Loucy (cell line): Measurements from ENCODE around the gene KCNMB2.

Experiments used
- EZH2phosphoT487 ChIP-seq: fragments of 200-600 bp; IDR thresholded peaks from 2 replicates; pipeline ENCODE4 v1.6.1; 2018; ENCODE audit warnings: antibody characterized with exemption, mild to moderate bottlenecking, moderate library complexity, borderline replicate concordance
- TF ChIP-seq, protein P1 (sequence below): fragments of 200-600 bp; sonication (generic); conservative IDR thresholded peaks from 2 replicates; pipeline ENCODE4 v1.5.1; 2014; ENCODE audit warnings: mild to moderate bottlenecking, antibody characterized with exemption, low read length

DNA sequence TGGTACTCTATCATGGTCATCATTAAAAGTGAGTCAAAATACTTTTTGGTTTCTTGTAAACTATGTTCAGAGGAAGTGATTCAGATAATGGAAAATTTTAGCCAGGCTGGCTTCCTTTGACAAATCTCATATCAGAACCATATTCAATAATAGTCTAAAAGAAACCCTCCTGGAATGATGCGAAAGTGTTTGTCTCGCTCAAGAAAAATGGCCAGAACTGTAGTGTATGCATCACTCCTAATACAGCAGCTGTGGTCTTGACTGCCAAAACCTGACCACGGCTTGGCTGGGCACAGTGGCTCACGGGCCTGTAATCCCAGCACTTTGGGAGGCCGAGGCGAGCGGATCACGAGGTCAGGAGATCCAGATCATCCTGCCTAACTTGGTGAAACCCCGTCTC, 35.6 kb upstream of the KCNMB2 start:
- TF ChIP-seq, protein P1, sequence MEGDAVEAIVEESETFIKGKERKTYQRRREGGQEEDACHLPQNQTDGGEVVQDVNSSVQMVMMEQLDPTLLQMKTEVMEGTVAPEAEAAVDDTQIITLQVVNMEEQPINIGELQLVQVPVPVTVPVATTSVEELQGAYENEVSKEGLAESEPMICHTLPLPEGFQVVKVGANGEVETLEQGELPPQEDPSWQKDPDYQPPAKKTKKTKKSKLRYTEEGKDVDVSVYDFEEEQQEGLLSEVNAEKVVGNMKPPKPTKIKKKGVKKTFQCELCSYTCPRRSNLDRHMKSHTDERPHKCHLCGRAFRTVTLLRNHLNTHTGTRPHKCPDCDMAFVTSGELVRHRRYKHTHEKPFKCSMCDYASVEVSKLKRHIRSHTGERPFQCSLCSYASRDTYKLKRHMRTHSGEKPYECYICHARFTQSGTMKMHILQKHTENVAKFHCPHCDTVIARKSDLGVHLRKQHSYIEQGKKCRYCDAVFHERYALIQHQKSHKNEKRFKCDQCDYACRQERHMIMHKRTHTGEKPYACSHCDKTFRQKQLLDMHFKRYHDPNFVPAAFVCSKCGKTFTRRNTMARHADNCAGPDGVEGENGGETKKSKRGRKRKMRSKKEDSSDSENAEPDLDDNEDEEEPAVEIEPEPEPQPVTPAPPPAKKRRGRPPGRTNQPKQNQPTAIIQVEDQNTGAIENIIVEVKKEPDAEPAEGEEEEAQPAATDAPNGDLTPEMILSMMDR: no peak
- no peak for TF ChIP-seq EZH2phosphoT487
